Panc1 (cell line): ENCODE results near the gene ATXN1. TPM values are rescaled to one million over a fixed set of nuclear protein-coding genes. Genes with fewer than 3 reads are reported as not detected.

ENCODE experiments used
- ATAC-seq: fragments of 200-7000 bp; cut with Tn5 transposase; 2 replicates; pipeline ENCODE4 v1.9.1; 2020; ENCODE audit warnings: mild to moderate bottlenecking, moderate library complexity
- BruUV-seq: library from RNA; stranded (reverse); fragments of 400-500 nt; replicated peaks from 2 replicates; lab custom pipeline; 2021; lab: Mats Ljungman, UMichigan
- CTCF ChIA-PET: fragments of 300-600 bp; sonication (Branson Sonifier 250); formaldehyde crosslinking; loops from one replicate; lab custom pipeline; 2022; ENCODE audit warnings: antibody characterized with exemption; lab: Charles Lee
- POLR2A ChIA-PET: fragments of 300-600 bp; sonication (Branson Sonifier 250); formaldehyde crosslinking; loops from one replicate; lab custom pipeline; 2022; ENCODE audit warnings: antibody characterized with exemption; lab: Charles Lee
- DNase-seq: peaks from one replicate; pipeline ENCODE4 v3.0.0-alpha.2; 2010; ENCODE audit warnings: low read depth, low spot score
- H3K27ac ChIP-seq: 2 replicates; pipeline ENCODE4 v1.5.1; 2011; ENCODE audit warnings: mild to moderate bottlenecking, low read length, inconsistent platforms
- H3K27me3 ChIP-seq: fragments of 200-500 bp; sonication (Bioruptor generic); 2 replicates; pipeline ENCODE4 v1.6.0; 2014; ENCODE audit warnings: low read length, inconsistent platforms; ENCODE audit not compliant: control insufficient read depth, insufficient read depth
- H3K36me3 ChIP-seq: fragments of 200-500 bp; sonication (Bioruptor generic); 2 replicates; pipeline ENCODE4 v1.5.1; 2014; ENCODE audit warnings: inconsistent platforms, mild to moderate bottlenecking, low read length, moderate library complexity; ENCODE audit not compliant: control insufficient read depth, insufficient read depth
- H3K4me1 ChIP-seq: 2 replicates; pipeline ENCODE4 v1.5.1; 2011; ENCODE audit warnings: inconsistent platforms, mild to moderate bottlenecking, low read length, moderate library complexity; ENCODE audit not compliant: control insufficient read depth, insufficient read depth
- H3K4me3 ChIP-seq, 2 experiments: 2 replicates each; pipeline ENCODE4 v1.5.1; 2011 to 2012; ENCODE audit warnings: low read depth in 2 of 2, low read length in 2 of 2, mild to moderate bottlenecking in 2 of 2, inconsistent platforms in 1 of 2, moderate library complexity in 1 of 2
- H3K9me3 ChIP-seq: fragments of 200-500 bp; sonication (Bioruptor generic); 2 replicates; pipeline ENCODE4 v1.5.1; 2014; ENCODE audit warnings: low read depth, mild to moderate bottlenecking, inconsistent platforms, low read length, moderate library complexity; ENCODE audit not compliant: control insufficient read depth, insufficient read depth
- POLR2AphosphoS5 ChIP-seq: IDR thresholded peaks from 2 replicates; pipeline ENCODE4 v1.6.1; 2012; ENCODE audit warnings: mild to moderate bottlenecking, low read depth, low read length, moderate library complexity
- SIN3A ChIP-seq: IDR thresholded peaks from 2 replicates; pipeline ENCODE4 v1.6.1; 2012; ENCODE audit warnings: low read depth, mild to moderate bottlenecking, low read length, moderate library complexity, borderline replicate concordance; ENCODE audit not compliant: insufficient read depth
- TCF7L2 ChIP-seq: IDR thresholded peaks from 2 replicates; pipeline ENCODE4 v1.6.1; 2011; ENCODE audit warnings: mild to moderate bottlenecking, low read depth, low read length, inconsistent platforms
- in situ Hi-C: cut with HindIII; loops from 2 replicates; pipeline ENCODE4 v1.10.0; 2016; ENCODE audit warnings: low sequenced_read_pairs, low pct_unique_long_range_greater_than_20kb
- intact Hi-C: fragments of 100-400 bp; cut with micrococcal nuclease; formaldehyde crosslinking; loops from one replicate; pipeline ENCODE4 v1.10.0; 2022; ENCODE audit not compliant: unreplicated experiment
- total RNA-seq: library from RNA; stranded (reverse); gene quantifications from one replicate; pipeline ENCODE4 v1.2.1, GENCODE V29; 2021; ENCODE audit not compliant: unreplicated experiment
- TF ChIP-seq, protein P1 (sequence below), 2 experiments: IDR thresholded peaks; 2 replicates each; pipeline ENCODE4 v1.6.1; 2011 to 2012; ENCODE audit warnings: low read depth in 2 of 2, control low read depth in 1 of 2, low read length in 1 of 2, mild to moderate bottlenecking in 1 of 2, moderate library complexity in 1 of 2; ENCODE audit not compliant: insufficient read depth in 1 of 2
- TF ChIP-seq, protein P2 (sequence below): fragments of 450-650 bp; IDR thresholded peaks from 2 replicates; pipeline ENCODE4 v1.5.1; 2017; ENCODE audit warnings: mild to moderate bottlenecking

ATXN1 gene
- total RNA-seq, 1 experiment from 2014 or later = 67.1 TPM

- no peaks in the 10 kb centered on the region for H3K27me3 ChIP-seq
- H3K36me3 ChIP-seq = no peaks in the 10 kb centered on the region
- POLR2A ChIA-PET = no interaction called here
- no peak overlapping the region for H3K4me3 ChIP-seq
- H3K27ac ChIP-seq = no peak overlapping the region
- H3K4me1 ChIP-seq = peaks cover 3% of the 10 kb centered on the region; the same call in 1 of the 2 replicates
- no peak for ATAC-seq
- BruUV-seq = no TSS peak
- in situ Hi-C loops (no loop called here), intact Hi-C loops (no loop called here)
- TF ChIP-seq, protein P1, sequence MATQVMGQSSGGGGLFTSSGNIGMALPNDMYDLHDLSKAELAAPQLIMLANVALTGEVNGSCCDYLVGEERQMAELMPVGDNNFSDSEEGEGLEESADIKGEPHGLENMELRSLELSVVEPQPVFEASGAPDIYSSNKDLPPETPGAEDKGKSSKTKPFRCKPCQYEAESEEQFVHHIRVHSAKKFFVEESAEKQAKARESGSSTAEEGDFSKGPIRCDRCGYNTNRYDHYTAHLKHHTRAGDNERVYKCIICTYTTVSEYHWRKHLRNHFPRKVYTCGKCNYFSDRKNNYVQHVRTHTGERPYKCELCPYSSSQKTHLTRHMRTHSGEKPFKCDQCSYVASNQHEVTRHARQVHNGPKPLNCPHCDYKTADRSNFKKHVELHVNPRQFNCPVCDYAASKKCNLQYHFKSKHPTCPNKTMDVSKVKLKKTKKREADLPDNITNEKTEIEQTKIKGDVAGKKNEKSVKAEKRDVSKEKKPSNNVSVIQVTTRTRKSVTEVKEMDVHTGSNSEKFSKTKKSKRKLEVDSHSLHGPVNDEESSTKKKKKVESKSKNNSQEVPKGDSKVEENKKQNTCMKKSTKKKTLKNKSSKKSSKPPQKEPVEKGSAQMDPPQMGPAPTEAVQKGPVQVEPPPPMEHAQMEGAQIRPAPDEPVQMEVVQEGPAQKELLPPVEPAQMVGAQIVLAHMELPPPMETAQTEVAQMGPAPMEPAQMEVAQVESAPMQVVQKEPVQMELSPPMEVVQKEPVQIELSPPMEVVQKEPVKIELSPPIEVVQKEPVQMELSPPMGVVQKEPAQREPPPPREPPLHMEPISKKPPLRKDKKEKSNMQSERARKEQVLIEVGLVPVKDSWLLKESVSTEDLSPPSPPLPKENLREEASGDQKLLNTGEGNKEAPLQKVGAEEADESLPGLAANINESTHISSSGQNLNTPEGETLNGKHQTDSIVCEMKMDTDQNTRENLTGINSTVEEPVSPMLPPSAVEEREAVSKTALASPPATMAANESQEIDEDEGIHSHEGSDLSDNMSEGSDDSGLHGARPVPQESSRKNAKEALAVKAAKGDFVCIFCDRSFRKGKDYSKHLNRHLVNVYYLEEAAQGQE (IDR thresholded peaks at IDR 0.05; ENCODE audit: insufficient read depth in 1 of 2, low read depth in 2 of 2, low read length in 1 of 2) = no peak
- TF ChIP-seq, protein P2, sequence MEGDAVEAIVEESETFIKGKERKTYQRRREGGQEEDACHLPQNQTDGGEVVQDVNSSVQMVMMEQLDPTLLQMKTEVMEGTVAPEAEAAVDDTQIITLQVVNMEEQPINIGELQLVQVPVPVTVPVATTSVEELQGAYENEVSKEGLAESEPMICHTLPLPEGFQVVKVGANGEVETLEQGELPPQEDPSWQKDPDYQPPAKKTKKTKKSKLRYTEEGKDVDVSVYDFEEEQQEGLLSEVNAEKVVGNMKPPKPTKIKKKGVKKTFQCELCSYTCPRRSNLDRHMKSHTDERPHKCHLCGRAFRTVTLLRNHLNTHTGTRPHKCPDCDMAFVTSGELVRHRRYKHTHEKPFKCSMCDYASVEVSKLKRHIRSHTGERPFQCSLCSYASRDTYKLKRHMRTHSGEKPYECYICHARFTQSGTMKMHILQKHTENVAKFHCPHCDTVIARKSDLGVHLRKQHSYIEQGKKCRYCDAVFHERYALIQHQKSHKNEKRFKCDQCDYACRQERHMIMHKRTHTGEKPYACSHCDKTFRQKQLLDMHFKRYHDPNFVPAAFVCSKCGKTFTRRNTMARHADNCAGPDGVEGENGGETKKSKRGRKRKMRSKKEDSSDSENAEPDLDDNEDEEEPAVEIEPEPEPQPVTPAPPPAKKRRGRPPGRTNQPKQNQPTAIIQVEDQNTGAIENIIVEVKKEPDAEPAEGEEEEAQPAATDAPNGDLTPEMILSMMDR = no peak
- TF ChIP-seq TCF7L2 = no peak
- TF ChIP-seq SIN3A = no peak
- no peak for TF ChIP-seq POLR2AphosphoS5
- DNase-seq = no peak
- CTCF ChIA-PET = no interaction called here
- H3K9me3 ChIP-seq = no peaks in the 10 kb centered on the region
Measured at GRCh38 chr6:16433338-16433890, 327.8 kb downstream of the ATXN1 start.

GRCh38 chr6:16432075-16433032 lies 328.9 kb downstream of the ATXN1 start:
- no peak for ATAC-seq
- Histone ChIP-seq H3K4me1 (peaks cover 3% of the 10 kb centered on the region; the same call in 1 of the 2 replicates), H3K27me3 (no peaks in the 10 kb centered on the region), H3K27ac (no peak overlapping the region), H3K4me3 (no peak overlapping the region), H3K36me3 (no peaks in the 10 kb centered on the region), H3K9me3 (no peaks in the 10 kb centered on the region)
- CTCF ChIA-PET = no interaction called here
- no TSS peak for BruUV-seq
- no peak for DNase-seq
- POLR2A ChIA-PET = no interaction called here
- intact Hi-C loops (no loop called here), in situ Hi-C loops (no loop called here)
- TF ChIP-seq TCF7L2 = no peak
- TF ChIP-seq SIN3A = no peak
- no peak for TF ChIP-seq POLR2AphosphoS5
- TF ChIP-seq, protein P1 (IDR thresholded peaks at IDR 0.05; ENCODE audit: insufficient read depth in 1 of 2, low read depth in 2 of 2, low read length in 1 of 2) = no peak
- TF ChIP-seq, protein P2 = no peak
